ENCODE measurements around the gene DRGX. TPM values are rescaled to one million over a fixed set of nuclear protein-coding genes. Genes with fewer than 3 reads are reported as not detected.

The DRGX gene
- total and polyA plus RNA-seq, 10 of the 15 experiments (the other 5 are each of a cell fraction or from before 2014, with no cell fraction given): not detected

DNA sequence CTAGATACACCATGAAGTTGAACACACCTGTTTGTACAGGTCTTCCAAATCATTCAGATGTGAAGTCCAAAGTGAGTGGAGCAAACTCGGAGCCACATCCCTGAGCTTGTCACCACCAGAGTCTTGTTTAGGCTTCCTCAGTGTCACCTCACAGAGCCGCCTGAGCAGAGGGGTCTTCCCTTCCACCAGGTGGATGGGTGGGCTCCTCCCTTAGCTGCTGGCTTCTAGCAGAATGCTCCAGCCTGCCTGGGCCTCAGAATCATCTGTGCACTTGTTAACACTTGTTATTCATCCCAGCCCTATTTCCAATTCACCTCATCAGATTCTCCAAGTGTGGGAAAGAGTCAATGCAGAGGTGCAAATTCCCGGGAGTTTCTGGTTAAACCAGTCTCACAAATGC is 64.5 kb downstream of the DRGX start:
- Histone ChIP-seq H3K4me3 (no peak overlapping the region), H3K4me2 (ENCODE audit: control insufficient read depth, insufficient read depth) (no peak overlapping the region), H3K79me2 (ENCODE audit: control insufficient read depth, insufficient read depth, low read length) (no peaks in the 10 kb centered on the region), H3K27me3 (replicated peaks in 1 of 2; ENCODE audit: control insufficient read depth in 2 of 2, insufficient read depth in 2 of 2, low read length in 1 of 2) (peaks cover 2 to 5% of the 10 kb centered on the region in 2 experiments; a peak in 2 of 4 replicates), H3K9me3 (replicated peaks; ENCODE audit: control insufficient read depth, insufficient read depth, low read length) (peaks cover 2% of the 10 kb centered on the region; the same call in 2 of the 3 replicates), H3K4me1 (ENCODE audit: control insufficient read depth, insufficient read depth, low read length) (no peaks in the 10 kb centered on the region), H3K9ac (ENCODE audit: control insufficient read depth, insufficient read depth, low read length) (no peak overlapping the region), H3K27ac (ENCODE audit: control insufficient read depth, insufficient read depth) (no peak overlapping the region), H2AFZ (ENCODE audit: control insufficient read depth, low read depth, low read length) (no peak overlapping the region), H3K36me3 (ENCODE audit: control insufficient read depth in 2 of 2, insufficient read depth in 2 of 2, low read length in 1 of 2) (no peaks in the 10 kb centered on the region), H4K20me1 (ENCODE audit: control insufficient read depth, insufficient read depth) (no peaks in the 10 kb centered on the region)
- no peak for TF ChIP-seq ZZZ3 (IDR thresholded peaks at IDR 0.05; ENCODE audit: control insufficient read depth, insufficient read length, low read depth)
- no peak for TF ChIP-seq IKZF2 (IDR thresholded peaks at IDR 0.05)
- no peak for TF ChIP-seq SREBF1 (IDR thresholded peaks at IDR 0.05; ENCODE audit: low read length)
- no peak for TF ChIP-seq SP1 (IDR thresholded peaks at IDR 0.05; ENCODE audit: low read depth, low read length)
- TF ChIP-seq, protein P1, sequence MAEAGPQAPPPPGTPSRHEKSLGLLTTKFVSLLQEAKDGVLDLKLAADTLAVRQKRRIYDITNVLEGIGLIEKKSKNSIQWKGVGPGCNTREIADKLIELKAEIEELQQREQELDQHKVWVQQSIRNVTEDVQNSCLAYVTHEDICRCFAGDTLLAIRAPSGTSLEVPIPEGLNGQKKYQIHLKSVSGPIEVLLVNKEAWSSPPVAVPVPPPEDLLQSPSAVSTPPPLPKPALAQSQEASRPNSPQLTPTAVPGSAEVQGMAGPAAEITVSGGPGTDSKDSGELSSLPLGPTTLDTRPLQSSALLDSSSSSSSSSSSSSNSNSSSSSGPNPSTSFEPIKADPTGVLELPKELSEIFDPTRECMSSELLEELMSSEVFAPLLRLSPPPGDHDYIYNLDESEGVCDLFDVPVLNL (IDR thresholded peaks at IDR 0.05; ENCODE audit: low read depth, low read length): no peak
- intact Hi-C loops (cut with micrococcal nuclease; ENCODE audit: unreplicated experiment) (no loop called here), in situ Hi-C loops (cut with MboI) (no loop called here)
- BruUV-seq (replicated peaks): no TSS peak
- 18% methylated on average over 3 of the region's 3 CpGs for WGBS (ENCODE audit: insufficient coverage, insufficient replicate concordance, low lambda C conversion rate, missing lambda C conversion rate)
- FAIRE-seq: no peak
- SMC1A ChIA-PET (ENCODE audit: uncharacterized antibody, unreplicated experiment): interaction anchor here (1.3 kb wide), 1 partner anchor 9 kb away, joined by 3 read pairs; no protein-coding TSS in a partner anchor
- RAD21 ChIA-PET (ENCODE audit: unreplicated experiment): no interaction called here
- DNase-seq (ENCODE audit: low read depth, low spot score): no peak
- CTCF ChIA-PET: no interaction called here
- POLR2A ChIA-PET: no interaction called here
- no peak for ATAC-seq

DNA sequence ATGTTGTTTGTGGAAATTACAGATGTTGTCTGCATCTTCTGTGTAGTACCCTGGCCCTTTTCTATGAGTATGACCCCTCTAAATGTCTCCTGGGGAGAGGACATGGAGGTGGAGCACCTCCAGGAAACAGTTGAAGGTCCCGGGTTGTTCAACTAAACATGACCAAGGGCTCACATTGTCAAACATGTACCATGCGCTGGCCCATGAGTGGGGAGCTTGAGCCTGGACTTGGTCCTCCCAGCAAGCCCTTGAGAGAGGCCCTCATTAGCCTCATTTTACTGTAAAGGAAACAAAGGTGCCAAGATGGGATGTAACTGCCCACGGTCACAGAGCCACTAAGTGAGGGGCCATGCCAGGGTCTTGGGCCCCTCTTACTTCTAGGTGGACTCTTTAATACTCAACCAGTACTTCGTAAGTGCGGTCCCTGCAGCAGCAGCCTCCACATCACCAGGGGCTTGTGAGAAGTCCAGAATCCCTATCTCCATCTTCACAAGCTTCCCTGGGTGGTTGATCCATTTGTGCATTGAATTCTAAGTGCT is 65.7 kb downstream of the DRGX start:
- no peak for ATAC-seq

More for the DNA sequence above, 65.7 kb downstream of the DRGX start:
- no TSS peak for BruUV-seq (replicated peaks)
- ChIA-PET RAD21 (ENCODE audit: unreplicated experiment) (no interaction called here), SMC1A (ENCODE audit: uncharacterized antibody, unreplicated experiment) (no interaction called here), POLR2A (no interaction called here), CTCF (interaction anchor here (0.8 kb wide), 1 partner anchor 12 kb away, joined by 3 read pairs; no protein-coding TSS in a partner anchor)
- Histone ChIP-seq H4K20me1 (ENCODE audit: control insufficient read depth, insufficient read depth) (no peaks in the 10 kb centered on the region; the same call in 1 of the 2 replicates), H3K79me2 (ENCODE audit: control insufficient read depth, insufficient read depth, low read length) (no peaks in the 10 kb centered on the region), H3K4me1 (ENCODE audit: control insufficient read depth, insufficient read depth, low read length) (no peaks in the 10 kb centered on the region), H3K4me2 (ENCODE audit: control insufficient read depth, insufficient read depth) (no peak overlapping the region), H3K27me3 (replicated peaks in 1 of 2; ENCODE audit: control insufficient read depth in 2 of 2, insufficient read depth in 2 of 2, low read length in 1 of 2) (peaks cover 2 to 5% of the 10 kb centered on the region in 2 experiments; a peak in 2 of 4 replicates), H3K4me3 (no peak overlapping the region), H3K36me3 (ENCODE audit: control insufficient read depth in 2 of 2, insufficient read depth in 2 of 2, low read length in 1 of 2) (no peaks in the 10 kb centered on the region), H3K27ac (ENCODE audit: control insufficient read depth, insufficient read depth) (no peak overlapping the region), H3K9me3 (replicated peaks; ENCODE audit: control insufficient read depth, insufficient read depth, low read length) (no peaks in the 10 kb centered on the region; the same call in 2 of the 3 replicates), H3K9ac (ENCODE audit: control insufficient read depth, insufficient read depth, low read length) (no peak overlapping the region), H2AFZ (ENCODE audit: control insufficient read depth, low read depth, low read length) (no peak overlapping the region)
- no peak for DNase-seq (ENCODE audit: low read depth, low spot score)
- TF ChIP-seq CBFB (IDR thresholded peaks at IDR 0.05; ENCODE audit: low read depth): no peak
- 51% methylated on average over 5 of the region's 5 CpGs for WGBS (ENCODE audit: insufficient coverage, insufficient replicate concordance, low lambda C conversion rate, missing lambda C conversion rate)
- in situ Hi-C loops (cut with MboI) (no loop called here), intact Hi-C loops (cut with micrococcal nuclease; ENCODE audit: unreplicated experiment) (no loop called here)
- no peak for FAIRE-seq

Data from GM12878 (cell line).